Neural cell (in vitro differentiated cells): ENCODE measurements around the gene PFN2. TPM values are rescaled to one million over a fixed set of nuclear protein-coding genes. Genes with fewer than 3 reads are reported as not detected.

Experiments used
- H2AFZ ChIP-seq: fragments of 200-600, 300-800 bp; sonication (generic), shearing (Covaris generic); 2 replicates; pipeline ENCODE4 v1.6.0; 2014; ENCODE audit warnings: low read depth, mild to moderate bottlenecking, antibody characterized with exemption, low read length, moderate library complexity
- H3F3A ChIP-seq: fragments of 200-600 bp; shearing (Covaris generic); 2 replicates; pipeline ENCODE4 v1.6.1; 2016; ENCODE audit warnings: mild to moderate bottlenecking, moderate library complexity, mixed read lengths, antibody characterized with exemption, low read length; ENCODE audit not compliant: insufficient read depth, poor library complexity, severe bottlenecking
- H3K27ac ChIP-seq: fragments of 200-600, 300-800 bp; sonication (generic), shearing (Covaris generic); 2 replicates; pipeline ENCODE4 v1.5.1; 2014; ENCODE audit warnings: mild to moderate bottlenecking, low read length, moderate library complexity
- H3K27me3 ChIP-seq: fragments of 300-800, 200-600 bp; sonication (generic), shearing (Covaris generic); 2 replicates; pipeline ENCODE4 v1.6.0; 2014; ENCODE audit warnings: mild to moderate bottlenecking, low read depth, low read length, moderate library complexity; ENCODE audit not compliant: insufficient read depth
- H3K36me3 ChIP-seq: fragments of 300-800, 200-600 bp; sonication (generic), shearing (Covaris generic); 2 replicates; pipeline ENCODE4 v1.5.1; 2014; ENCODE audit warnings: mild to moderate bottlenecking, antibody characterized with exemption, low read length, moderate library complexity; ENCODE audit not compliant: insufficient read depth
- H3K4me2 ChIP-seq: fragments of 300-800, 200-600 bp; sonication (generic), shearing (Covaris generic); 2 replicates; pipeline ENCODE4 v1.6.0; 2014; ENCODE audit warnings: mild to moderate bottlenecking, low read length
- H3K4me3 ChIP-seq: fragments of 300-800, 200-600 bp; sonication (generic), shearing (Covaris generic); 2 replicates; pipeline ENCODE4 v1.5.1; 2014; ENCODE audit warnings: mild to moderate bottlenecking, low read length, moderate library complexity
- H3K79me2 ChIP-seq: fragments of 200-600 bp; shearing (Covaris generic); replicated peaks from 2 replicates; pipeline ENCODE4 v1.6.0; 2014; ENCODE audit warnings: mild to moderate bottlenecking, low read length, moderate library complexity; ENCODE audit not compliant: insufficient read depth
- H3K9ac ChIP-seq: fragments of 300-800, 200-600 bp; sonication (generic), shearing (Covaris generic); 2 replicates; pipeline ENCODE4 v1.6.1; 2016; ENCODE audit warnings: mild to moderate bottlenecking, low read length, mixed read lengths
- H3K9me2 ChIP-seq: fragments of 200-600 bp; shearing (Covaris generic); 2 replicates; pipeline ENCODE4 v1.6.1; 2016; ENCODE audit warnings: mild to moderate bottlenecking, low read length, mixed read lengths; ENCODE audit not compliant: insufficient read depth
- H3K9me3 ChIP-seq: fragments of 200-600, 300-800 bp; sonication (generic), shearing (Covaris generic); 2 replicates; pipeline ENCODE4 v1.6.1; 2016; ENCODE audit warnings: mild to moderate bottlenecking, mixed run types, low read length, moderate library complexity, mixed read lengths
- H4K20me1 ChIP-seq: fragments of 200-600 bp; shearing (Covaris generic); 2 replicates; pipeline ENCODE4 v1.6.1; 2016; ENCODE audit warnings: mild to moderate bottlenecking, mixed run types; ENCODE audit not compliant: insufficient read depth
- EP300 ChIP-seq: fragments of 450-650 bp; conservative IDR thresholded peaks from 2 replicates; pipeline ENCODE4 v1.6.1; 2014; ENCODE audit warnings: antibody characterized with exemption, mild to moderate bottlenecking, moderate library complexity; ENCODE audit not compliant: poor library complexity, severe bottlenecking
- EZH2 ChIP-seq: fragments of 200-600, 300-800 bp; shearing (Covaris generic), sonication (generic); IDR thresholded peaks from 2 replicates; pipeline ENCODE4 v1.6.1; 2014; ENCODE audit warnings: antibody characterized with exemption, low read length, borderline replicate concordance, mild to moderate bottlenecking; ENCODE audit not compliant: insufficient read depth, poor library complexity, severe bottlenecking
- MXI1 ChIP-seq: fragments of 450-650 bp; conservative IDR thresholded peaks from 2 replicates; pipeline ENCODE4 v1.6.1; 2014; ENCODE audit warnings: antibody characterized with exemption, mild to moderate bottlenecking; ENCODE audit not compliant: poor library complexity, severe bottlenecking
- POLR2AphosphoS5 ChIP-seq: IDR thresholded peaks from 2 replicates; pipeline ENCODE4 v1.6.1; 2012
- RAD21 ChIP-seq: fragments of 450-650 bp; conservative IDR thresholded peaks from 2 replicates; pipeline ENCODE4 v1.6.1; 2014; ENCODE audit warnings: antibody characterized with exemption, mild to moderate bottlenecking, moderate library complexity
- SMC3 ChIP-seq: fragments of 450-650 bp; conservative IDR thresholded peaks from 2 replicates; pipeline ENCODE4 v1.6.1; 2014; ENCODE audit warnings: antibody characterized with exemption, mild to moderate bottlenecking, moderate library complexity; ENCODE audit not compliant: poor library complexity
- TAF1 ChIP-seq: IDR thresholded peaks from 2 replicates; pipeline ENCODE4 v1.6.1; 2012; ENCODE audit warnings: low read depth
- polyA plus RNA-seq: library from polyadenylated mRNA; depleted of rRNA; stranded (reverse); fragments of >200 nt; gene quantifications from 2 replicates; pipeline ENCODE4 v1.2.3, GENCODE V29; 2014
- TF ChIP-seq, protein P1 (sequence below): fragments of 450-650 bp; IDR thresholded peaks from 2 replicates; pipeline ENCODE4 v1.5.1; 2014; ENCODE audit warnings: antibody characterized with exemption, mild to moderate bottlenecking, moderate library complexity; ENCODE audit not compliant: poor library complexity, severe bottlenecking
- TF ChIP-seq, protein P2 (sequence below): IDR thresholded peaks from 2 replicates; pipeline ENCODE4 v1.6.1; 2012; ENCODE audit warnings: borderline replicate concordance

The PFN2 gene
- polyA plus RNA-seq, 1 donor from 2014 or later: 527 TPM

- H2AFZ ChIP-seq: no peak overlapping the region
- TF ChIP-seq TAF1 (no peak), POLR2AphosphoS5 (no peak), SMC3 (no peak), EP300 (no peak), RAD21 (no peak), EZH2 (no peak), MXI1 (no peak)
- TF ChIP-seq, protein P1, sequence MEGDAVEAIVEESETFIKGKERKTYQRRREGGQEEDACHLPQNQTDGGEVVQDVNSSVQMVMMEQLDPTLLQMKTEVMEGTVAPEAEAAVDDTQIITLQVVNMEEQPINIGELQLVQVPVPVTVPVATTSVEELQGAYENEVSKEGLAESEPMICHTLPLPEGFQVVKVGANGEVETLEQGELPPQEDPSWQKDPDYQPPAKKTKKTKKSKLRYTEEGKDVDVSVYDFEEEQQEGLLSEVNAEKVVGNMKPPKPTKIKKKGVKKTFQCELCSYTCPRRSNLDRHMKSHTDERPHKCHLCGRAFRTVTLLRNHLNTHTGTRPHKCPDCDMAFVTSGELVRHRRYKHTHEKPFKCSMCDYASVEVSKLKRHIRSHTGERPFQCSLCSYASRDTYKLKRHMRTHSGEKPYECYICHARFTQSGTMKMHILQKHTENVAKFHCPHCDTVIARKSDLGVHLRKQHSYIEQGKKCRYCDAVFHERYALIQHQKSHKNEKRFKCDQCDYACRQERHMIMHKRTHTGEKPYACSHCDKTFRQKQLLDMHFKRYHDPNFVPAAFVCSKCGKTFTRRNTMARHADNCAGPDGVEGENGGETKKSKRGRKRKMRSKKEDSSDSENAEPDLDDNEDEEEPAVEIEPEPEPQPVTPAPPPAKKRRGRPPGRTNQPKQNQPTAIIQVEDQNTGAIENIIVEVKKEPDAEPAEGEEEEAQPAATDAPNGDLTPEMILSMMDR: no peak
- TF ChIP-seq, protein P2, sequence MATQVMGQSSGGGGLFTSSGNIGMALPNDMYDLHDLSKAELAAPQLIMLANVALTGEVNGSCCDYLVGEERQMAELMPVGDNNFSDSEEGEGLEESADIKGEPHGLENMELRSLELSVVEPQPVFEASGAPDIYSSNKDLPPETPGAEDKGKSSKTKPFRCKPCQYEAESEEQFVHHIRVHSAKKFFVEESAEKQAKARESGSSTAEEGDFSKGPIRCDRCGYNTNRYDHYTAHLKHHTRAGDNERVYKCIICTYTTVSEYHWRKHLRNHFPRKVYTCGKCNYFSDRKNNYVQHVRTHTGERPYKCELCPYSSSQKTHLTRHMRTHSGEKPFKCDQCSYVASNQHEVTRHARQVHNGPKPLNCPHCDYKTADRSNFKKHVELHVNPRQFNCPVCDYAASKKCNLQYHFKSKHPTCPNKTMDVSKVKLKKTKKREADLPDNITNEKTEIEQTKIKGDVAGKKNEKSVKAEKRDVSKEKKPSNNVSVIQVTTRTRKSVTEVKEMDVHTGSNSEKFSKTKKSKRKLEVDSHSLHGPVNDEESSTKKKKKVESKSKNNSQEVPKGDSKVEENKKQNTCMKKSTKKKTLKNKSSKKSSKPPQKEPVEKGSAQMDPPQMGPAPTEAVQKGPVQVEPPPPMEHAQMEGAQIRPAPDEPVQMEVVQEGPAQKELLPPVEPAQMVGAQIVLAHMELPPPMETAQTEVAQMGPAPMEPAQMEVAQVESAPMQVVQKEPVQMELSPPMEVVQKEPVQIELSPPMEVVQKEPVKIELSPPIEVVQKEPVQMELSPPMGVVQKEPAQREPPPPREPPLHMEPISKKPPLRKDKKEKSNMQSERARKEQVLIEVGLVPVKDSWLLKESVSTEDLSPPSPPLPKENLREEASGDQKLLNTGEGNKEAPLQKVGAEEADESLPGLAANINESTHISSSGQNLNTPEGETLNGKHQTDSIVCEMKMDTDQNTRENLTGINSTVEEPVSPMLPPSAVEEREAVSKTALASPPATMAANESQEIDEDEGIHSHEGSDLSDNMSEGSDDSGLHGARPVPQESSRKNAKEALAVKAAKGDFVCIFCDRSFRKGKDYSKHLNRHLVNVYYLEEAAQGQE: no peak
- H3K27ac ChIP-seq: no peak overlapping the region
- no peak overlapping the region for H3K4me2 ChIP-seq
- no peak overlapping the region for H3K4me3 ChIP-seq
- no peak overlapping the region for H3K9ac ChIP-seq
- no peaks in the 10 kb centered on the region for H3K9me2 ChIP-seq
- H3K9me3 ChIP-seq: no peaks in the 10 kb centered on the region
- H3K36me3 ChIP-seq: no peaks in the 10 kb centered on the region
- H4K20me1 ChIP-seq: no peaks in the 10 kb centered on the region
- peaks cover 18% of the 10 kb centered on the region for H3K79me2 ChIP-seq
- no peaks in the 10 kb centered on the region for H3K27me3 ChIP-seq
- no peaks in the 10 kb centered on the region for H3F3A ChIP-seq
Observed at GRCh38 chr3:149957361-149958125, 13.2 kb downstream of the PFN2 start.

DNA sequence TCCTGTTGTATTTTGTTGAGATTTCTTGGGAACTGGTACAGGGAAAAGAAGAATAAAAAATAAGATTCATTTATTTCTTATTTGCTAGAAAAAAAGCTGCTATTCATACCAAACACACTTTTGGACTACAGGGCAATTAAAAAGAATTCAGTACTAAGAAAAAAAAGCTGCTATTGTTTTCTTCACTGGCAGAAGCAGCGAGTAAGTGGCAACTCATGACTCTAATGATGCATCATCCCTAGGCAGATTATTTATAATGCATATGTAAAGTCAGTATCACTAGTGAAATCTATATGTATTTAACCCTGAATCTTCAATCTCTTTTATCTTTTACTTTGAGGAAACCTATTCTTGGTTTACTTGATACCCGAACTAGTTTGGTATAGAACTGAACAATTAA is 15.2 kb downstream of the PFN2 start:
- H3K79me2 ChIP-seq: peaks cover 5% of the 10 kb centered on the region

More for the DNA sequence above, 15.2 kb downstream of the PFN2 start:
- Histone ChIP-seq H3K4me3 (no peak overlapping the region), H2AFZ (no peak overlapping the region), H4K20me1 (no peaks in the 10 kb centered on the region), H3F3A (no peaks in the 10 kb centered on the region), H3K9me2 (no peaks in the 10 kb centered on the region), H3K27ac (no peak overlapping the region), H3K4me2 (no peak overlapping the region), H3K27me3 (no peaks in the 10 kb centered on the region), H3K36me3 (no peaks in the 10 kb centered on the region), H3K9me3 (no peaks in the 10 kb centered on the region), H3K9ac (no peak overlapping the region)
- no peak for TF ChIP-seq MXI1
- TF ChIP-seq EP300: no peak
- TF ChIP-seq, protein P2: no peak
- TF ChIP-seq POLR2AphosphoS5: no peak
- no peak for TF ChIP-seq TAF1
- no peak for TF ChIP-seq SMC3
- no peak for TF ChIP-seq RAD21
- TF ChIP-seq, protein P1: no peak
